Fibroblast of mammary gland (primary cell): ENCODE data around the gene USP36.

Experiments
- DNase-seq: peaks from one replicate; pipeline ENCODE4 v3.0.0-alpha.2; 2010; ENCODE audit warnings: low read depth
- H3K4me3 ChIP-seq: 2 replicates; pipeline ENCODE4 v1.5.1; 2011; ENCODE audit warnings: low read depth, mild to moderate bottlenecking, low read length, moderate library complexity; ENCODE audit not compliant: control insufficient read depth
- CTCF ChIP-seq: conservative IDR thresholded peaks from 2 replicates; pipeline ENCODE4 v1.5.1; 2011; ENCODE audit warnings: low read depth, low read length, inconsistent platforms; ENCODE audit not compliant: control insufficient read depth, insufficient read depth

The USP36 gene

GRCh38 chr17:78771758-78772382, 68.7 kb downstream of the USP36 start:
- TF ChIP-seq CTCF: no peak
- H3K4me3 ChIP-seq: no peak overlapping the region
- no peak for DNase-seq

GRCh38 chr17:78769196-78769773, 71.3 kb downstream of the USP36 start:
- TF ChIP-seq CTCF: no peak
- no peak for DNase-seq
- H3K4me3 ChIP-seq: no peak overlapping the region

GRCh38 chr17:78767806-78768205, 72.8 kb downstream of the USP36 start:
- no peak overlapping the region for H3K4me3 ChIP-seq
- TF ChIP-seq CTCF: no peak

GRCh38 chr17:78766743-78767294, 73.8 kb downstream of the USP36 start:
- no peak for TF ChIP-seq CTCF
- DNase-seq: no peak
- H3K4me3 ChIP-seq: no peak overlapping the region

More at GRCh38 chr17:78767806-78768205, 72.8 kb downstream of the USP36 start:
- DNase-seq: no peak

- no peak overlapping the region for H3K4me3 ChIP-seq
- no peak for DNase-seq
Measured at GRCh38 chr17:78766225-78766624, 74.4 kb downstream of the USP36 start.

GRCh38 chr17:78765821-78766220, 74.8 kb downstream of the USP36 start:
- DNase-seq: no peak
- H3K4me3 ChIP-seq: no peak overlapping the region
- no peak for TF ChIP-seq CTCF

More at GRCh38 chr17:78766225-78766624, 74.4 kb downstream of the USP36 start:
- TF ChIP-seq CTCF: no peak
